Measurements from ENCODE around the gene SPATA6L.

DNA sequence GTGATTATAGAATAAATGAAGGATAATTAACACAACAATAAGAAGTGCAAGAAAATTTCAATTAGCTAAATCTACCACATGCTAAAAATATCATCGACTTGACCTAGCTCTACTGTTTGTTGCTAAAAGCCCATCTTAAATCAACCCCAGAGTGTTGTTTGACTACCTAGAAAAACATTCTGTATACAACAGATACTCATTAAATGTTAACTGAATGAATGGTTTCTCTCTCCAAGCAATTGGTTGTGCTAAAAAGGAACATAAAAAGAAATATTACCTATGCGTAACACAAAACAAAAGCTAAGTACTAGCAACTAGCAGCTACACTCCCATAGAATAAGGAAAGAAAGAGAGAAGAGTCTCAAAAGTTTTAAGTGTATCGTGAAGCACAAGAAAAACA lies 9.7 kb downstream of the SPATA6L start:
- TF ChIP-seq CTCF (conservative IDR thresholded peaks at IDR 0.05; ENCODE audit: low read depth in 2 of 2) (no peak), REST (IDR thresholded peaks at IDR 0.05; ENCODE audit: unreplicated experiment) (no peak), EZH2phosphoT487 (IDR thresholded peaks at IDR 0.05; ENCODE audit: unreplicated experiment) (no peak), EZH2 (IDR thresholded peaks at IDR 0.05; ENCODE audit: low read depth, unreplicated experiment) (no peak)
